Heart left ventricle (tissue), 13 donors: Measurements from ENCODE around the gene CMC1.

Source experiments
- POLR2A ChIP-seq, 2 donors: fragments of 450-650 bp; IDR thresholded peaks; one replicate each; pipeline ENCODE4 v1.6.1; 2017; ENCODE audit warnings: antibody characterized with exemption in 2 of 2, mild to moderate bottlenecking in 2 of 2, moderate library complexity in 2 of 2
- TF ChIP-seq, protein P1 (sequence below), 12 donors: fragments of 200-600 bp; sonication (generic) in 4 of 12; IDR thresholded peaks; one replicate each; pipeline versions ENCODE4 v1.5.0 to v1.8.0; 2018 to 2022; ENCODE audit warnings: antibody characterized with exemption in 12 of 12, mild to moderate bottlenecking in 5 of 12
- donor health status: ischemic (EF 13 %, LVEDD 7.1; RV severe dilation, severe dysfunction).
- donor health status: DM: no; HTN: yes; CAD: no.
- donor health status: DM: no; HTN: no; CAD: no.
- donor health status: ischemic (EF 25% LVEDD 6.9; RV normal size, moderate dysfunction).
- donor health status: ischemic (EF 25% LVEDD 5.7; RV mildly dilated, moderate dysfunction).
- donor health status: ischemic (EF 35%, LVEDD 5.7; RV mildly dilated, moderate dysfunction).
- donor health status: nonischemic (EF 11% LVEDD 7.7; RV severe dilation, severe dysfunction).
- donor health status: DM: yes; HTN: yes; CAD: no.
- donor health status: PGD.
- donor health status: ischemic (EF 29% LVEDD 5.4; RV normal size, mild dysfunction).
- donor health status: nonischemic (EF 23%, LVEDD 6.1; RV moderate dilation, normal function).

GRCh38 chr3:28280781-28281180, 39.4 kb downstream of the CMC1 start:
- TF ChIP-seq, protein P1, sequence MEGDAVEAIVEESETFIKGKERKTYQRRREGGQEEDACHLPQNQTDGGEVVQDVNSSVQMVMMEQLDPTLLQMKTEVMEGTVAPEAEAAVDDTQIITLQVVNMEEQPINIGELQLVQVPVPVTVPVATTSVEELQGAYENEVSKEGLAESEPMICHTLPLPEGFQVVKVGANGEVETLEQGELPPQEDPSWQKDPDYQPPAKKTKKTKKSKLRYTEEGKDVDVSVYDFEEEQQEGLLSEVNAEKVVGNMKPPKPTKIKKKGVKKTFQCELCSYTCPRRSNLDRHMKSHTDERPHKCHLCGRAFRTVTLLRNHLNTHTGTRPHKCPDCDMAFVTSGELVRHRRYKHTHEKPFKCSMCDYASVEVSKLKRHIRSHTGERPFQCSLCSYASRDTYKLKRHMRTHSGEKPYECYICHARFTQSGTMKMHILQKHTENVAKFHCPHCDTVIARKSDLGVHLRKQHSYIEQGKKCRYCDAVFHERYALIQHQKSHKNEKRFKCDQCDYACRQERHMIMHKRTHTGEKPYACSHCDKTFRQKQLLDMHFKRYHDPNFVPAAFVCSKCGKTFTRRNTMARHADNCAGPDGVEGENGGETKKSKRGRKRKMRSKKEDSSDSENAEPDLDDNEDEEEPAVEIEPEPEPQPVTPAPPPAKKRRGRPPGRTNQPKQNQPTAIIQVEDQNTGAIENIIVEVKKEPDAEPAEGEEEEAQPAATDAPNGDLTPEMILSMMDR (IDR thresholded peaks at IDR 0.05): no peak
- TF ChIP-seq POLR2A (IDR thresholded peaks at IDR 0.05): no peak
